ENCODE measurements around the gene DCP1B.

- TF ChIP-seq CTCF (IDR thresholded peaks at IDR 0.05; ENCODE audit: poor library complexity) (no peak), EZH2 (IDR thresholded peaks at IDR 0.05; ENCODE audit: borderline replicate concordance) (no peak), EZH2phosphoT487 (IDR thresholded peaks at IDR 0.05; ENCODE audit: low read depth, severe bottlenecking, unreplicated experiment) (no peak)
Measured at GRCh38 chr12:2035431-2036055, 31.3 kb upstream of the DCP1B start.

Data from hepatocyte (in vitro differentiated cells).